GM12878 (cell line): ENCODE results near the gene CCDC134. TPM values are rescaled to one million over a fixed set of nuclear protein-coding genes. Genes with fewer than 3 reads are reported as not detected.

Source experiments
- ATAC-seq: fragments of 200-7000 bp; cut with Tn5 transposase; 3 replicates; pipeline ENCODE4 v1.9.1; 2020; ENCODE audit warnings: mild to moderate bottlenecking, moderate library complexity
- BruUV-seq: library from RNA; stranded (reverse); fragments of 400-500 nt; replicated peaks from 2 replicates; lab custom pipeline; 2021; lab: Mats Ljungman, UMichigan
- CTCF ChIA-PET: fragments of 300-600 bp; sonication (Branson Sonifier 250); formaldehyde crosslinking; extraction: SDS; loops from one replicate; lab custom pipeline; 2021; ENCODE audit warnings: inconsistent platforms; lab: Yijun Ruan, JAX
- POLR2A ChIA-PET: fragments of 350-600 bp; formaldehyde crosslinking; extraction: SDS; loops from one replicate; lab custom pipeline; 2021; ENCODE audit warnings: inconsistent platforms; lab: Charles Lee
- RAD21 ChIA-PET: fragments of 300-600 bp; sonication (Branson Sonifier 250); formaldehyde crosslinking; loops from one replicate; lab custom pipeline; 2023; ENCODE audit warnings: antibody characterized with exemption; ENCODE audit not compliant: unreplicated experiment; lab: Charles Lee
- SMC1A ChIA-PET: fragments of 300-600 bp; sonication (Branson Sonifier 250); formaldehyde crosslinking; loops from one replicate; lab custom pipeline; 2023; ENCODE audit not compliant: unreplicated experiment, uncharacterized antibody; lab: Charles Lee
- DNase-seq: peaks from one replicate; pipeline ENCODE4 v3.0.0-alpha.2; 2011; ENCODE audit warnings: low read depth, low spot score
- FAIRE-seq: peaks from 3 replicates; lab custom pipeline; 2011; peaks lifted over from hg19 to GRCh38; lab: Jason Lieb, UNC
- H2AFZ ChIP-seq: 2 replicates; pipeline ENCODE4 v1.6.0; 2011; ENCODE audit warnings: low read depth, low read length, control low read depth; ENCODE audit not compliant: control insufficient read depth
- H3K27ac ChIP-seq: 2 replicates; pipeline ENCODE4 v1.5.1; 2011; ENCODE audit warnings: control low read depth; ENCODE audit not compliant: control insufficient read depth, insufficient read depth
- H3K27me3 ChIP-seq, 2 experiments: replicated peaks in 1 of 2; 2 replicates each; pipeline versions ENCODE4 v1.6.0 to v1.6.1; 2011; ENCODE audit warnings: low read length in 1 of 2; ENCODE audit not compliant: control insufficient read depth in 2 of 2, insufficient read depth in 2 of 2
- H3K36me3 ChIP-seq, 2 experiments: 2 replicates each; pipeline ENCODE4 v1.5.1; 2011; ENCODE audit warnings: low read length in 1 of 2; ENCODE audit not compliant: control insufficient read depth in 2 of 2, insufficient read depth in 2 of 2
- H3K4me1 ChIP-seq: 2 replicates; pipeline ENCODE4 v1.6.1; 2011; ENCODE audit warnings: mild to moderate bottlenecking, low read length, moderate library complexity, mixed read lengths; ENCODE audit not compliant: control insufficient read depth, insufficient read depth
- H3K4me2 ChIP-seq: 2 replicates; pipeline ENCODE4 v1.6.0; 2011; ENCODE audit warnings: control low read depth; ENCODE audit not compliant: control insufficient read depth, insufficient read depth
- H3K4me3 ChIP-seq: fragments of 200-600 bp; sonication (generic); 2 replicates; pipeline ENCODE4 v1.5.1; 2016
- H3K79me2 ChIP-seq: 2 replicates; pipeline ENCODE4 v1.6.0; 2011; ENCODE audit warnings: low read length; ENCODE audit not compliant: control insufficient read depth, insufficient read depth
- H3K9ac ChIP-seq: 2 replicates; pipeline ENCODE4 v1.8.0; 2011; ENCODE audit warnings: low read length, control low read depth, mixed read lengths; ENCODE audit not compliant: control insufficient read depth, insufficient read depth
- H3K9me3 ChIP-seq: replicated peaks from 3 replicates; pipeline ENCODE4 v1.5.1; 2011; ENCODE audit warnings: mild to moderate bottlenecking, low read length; ENCODE audit not compliant: control insufficient read depth, insufficient read depth
- H4K20me1 ChIP-seq: 2 replicates; pipeline ENCODE4 v1.6.0; 2011; ENCODE audit not compliant: control insufficient read depth, insufficient read depth
- FOS ChIP-seq: IDR thresholded peaks from 3 replicates; pipeline ENCODE4 v1.6.1; 2011; ENCODE audit warnings: borderline replicate concordance; ENCODE audit not compliant: insufficient read length; ENCODE audit errors: extremely low read depth
- HSF1 ChIP-seq: fragments of 150-350 bp; IDR thresholded peaks from 2 replicates; pipeline ENCODE4 v1.6.1; 2014; ENCODE audit warnings: mild to moderate bottlenecking, low read depth, low read length
- IKZF1 ChIP-seq: fragments of 450-650 bp; conservative IDR thresholded peaks from 2 replicates; pipeline ENCODE4 v1.6.1; 2017; ENCODE audit warnings: antibody characterized with exemption, mild to moderate bottlenecking
- KDM1A ChIP-seq: fragments of 200-600 bp; sonication (generic); IDR thresholded peaks from 2 replicates; pipeline ENCODE4 v1.6.1; 2016; ENCODE audit warnings: borderline replicate concordance
- PAX8 ChIP-seq: fragments of 450-650 bp; IDR thresholded peaks from 2 replicates; pipeline ENCODE4 v1.6.1; 2017; ENCODE audit warnings: mild to moderate bottlenecking, moderate library complexity
- WGBS: methylation state at CpG from one replicate; pipeline ENCODE4 v1.1.6; 2016; ENCODE audit warnings: low lambda C conversion rate; ENCODE audit not compliant: insufficient replicate concordance, insufficient coverage; ENCODE audit errors: missing lambda C conversion rate; 5-methylcytosine and 5-hydroxymethylcytosine counted together
- in situ Hi-C: fragments of 300-500 bp; cut with MboI; formaldehyde crosslinking; loops from 9 replicates; pipeline ENCODE4 v1.14.3; 2018; ENCODE audit warnings: mixed read lengths
- intact Hi-C: fragments of 100-400 bp; cut with micrococcal nuclease; formaldehyde crosslinking; loops from one replicate; pipeline ENCODE4 v1.14.2; 2022; ENCODE audit not compliant: unreplicated experiment
- polyA plus RNA-seq, 11 experiments: library from polyadenylated mRNA; depleted of rRNA in 4 of 11; unstranded in 6 of 11; stranded (reverse) in 5 of 11; fragments of >200 nt; fragmentation: Nextera tagmentation in 4 of 11; fragmentation: Illumina TruSeq in 1 of 11; extraction: Ambion mirVana in 4 of 11; extraction: Trizol in 1 of 11; gene quantifications; 1 replicate in 1 of 11; 2 replicates in 10 of 11; pipeline versions ENCODE4 v1.2.1 to v1.2.3, GENCODE V29; 2011 to 2016; ENCODE audit warnings: inconsistent platforms in 2 of 11, missing spikeins in 2 of 11, low read depth in 1 of 11
- total RNA-seq, 4 experiments: library from RNA; depleted of rRNA in 3 of 4; stranded (reverse); fragments of >200 nt in 3 of 4; fragmentation: Illumina TruSeq in 1 of 4; extraction: Trizol in 1 of 4; gene quantifications; 2 replicates each; pipeline versions ENCODE4 v1.2.1 to v1.2.3, GENCODE V29; 2013 to 2021
- TF ChIP-seq, protein P1 (sequence below): IDR thresholded peaks from 2 replicates; pipeline ENCODE4 v1.6.1; 2011; ENCODE audit warnings: mild to moderate bottlenecking, low read depth, low read length, moderate library complexity; ENCODE audit not compliant: insufficient replicate concordance

CCDC134 gene
- total and polyA plus RNA-seq, 10 of the 15 experiments (the other 5 are each of a cell fraction or from before 2014, with no cell fraction given), result 0.35 to 19.3 (median 11.8) TPM

DNA sequence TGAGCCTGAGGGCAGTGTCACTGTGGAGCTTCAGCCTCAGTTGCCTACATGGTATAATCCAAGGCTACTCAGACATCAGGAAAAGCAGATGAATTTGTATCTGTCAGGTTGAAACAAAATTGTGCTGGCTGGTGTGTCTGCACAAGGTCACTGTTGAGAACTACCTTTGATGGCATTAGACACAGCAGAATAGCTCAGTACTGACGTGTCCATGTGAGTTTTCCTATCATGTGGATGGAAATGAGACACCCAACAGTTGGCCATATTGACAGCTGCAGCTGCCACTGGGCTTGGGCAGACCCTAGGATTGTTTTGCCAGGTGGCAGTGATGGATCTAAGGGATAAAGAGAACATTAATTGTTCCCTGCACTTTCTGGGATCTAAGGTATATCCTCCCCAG, 15.8 kb downstream of the CCDC134 start:
- Histone ChIP-seq H3K27ac (no peak overlapping the region), H3K4me2 (no peak overlapping the region), H4K20me1 (no peaks in the 10 kb centered on the region), H3K27me3 (no peaks in the 10 kb centered on the region), H3K9me3 (no peaks in the 10 kb centered on the region), H3K4me1 (no peaks in the 10 kb centered on the region), H3K36me3 (peaks cover 13 to 19% of the 10 kb centered on the region in 2 experiments), H3K79me2 (no peaks in the 10 kb centered on the region), H3K4me3 (no peak overlapping the region), H2AFZ (no peak overlapping the region), H3K9ac (no peak overlapping the region)
- 85% methylated on average over 1 of the region's 1 CpG for WGBS
- no TSS peak for BruUV-seq
- FAIRE-seq (no peak), ATAC-seq (no peak), DNase-seq (no peak)
- ChIA-PET CTCF (interaction anchor here (2.8 kb wide), 1 partner anchor 119 kb away, joined by 12 read pairs; no protein-coding TSS in a partner anchor), RAD21 (no interaction called here), POLR2A (no interaction called here), SMC1A (no interaction called here)
- in situ Hi-C loops (no loop called here), intact Hi-C loops (no loop called here)
- TF ChIP-seq HSF1 (no peak), KDM1A (no peak), IKZF1 (no peak), FOS (no peak), PAX8 (no peak)
- TF ChIP-seq, protein P1, sequence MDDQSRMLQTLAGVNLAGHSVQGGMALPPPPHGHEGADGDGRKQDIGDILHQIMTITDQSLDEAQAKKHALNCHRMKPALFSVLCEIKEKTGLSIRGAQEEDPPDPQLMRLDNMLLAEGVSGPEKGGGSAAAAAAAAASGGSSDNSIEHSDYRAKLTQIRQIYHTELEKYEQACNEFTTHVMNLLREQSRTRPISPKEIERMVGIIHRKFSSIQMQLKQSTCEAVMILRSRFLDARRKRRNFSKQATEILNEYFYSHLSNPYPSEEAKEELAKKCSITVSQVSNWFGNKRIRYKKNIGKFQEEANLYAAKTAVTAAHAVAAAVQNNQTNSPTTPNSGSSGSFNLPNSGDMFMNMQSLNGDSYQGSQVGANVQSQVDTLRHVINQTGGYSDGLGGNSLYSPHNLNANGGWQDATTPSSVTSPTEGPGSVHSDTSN, result no peak
